ENCODE data around the gene SCNM1.

- TF ChIP-seq, protein P1, sequence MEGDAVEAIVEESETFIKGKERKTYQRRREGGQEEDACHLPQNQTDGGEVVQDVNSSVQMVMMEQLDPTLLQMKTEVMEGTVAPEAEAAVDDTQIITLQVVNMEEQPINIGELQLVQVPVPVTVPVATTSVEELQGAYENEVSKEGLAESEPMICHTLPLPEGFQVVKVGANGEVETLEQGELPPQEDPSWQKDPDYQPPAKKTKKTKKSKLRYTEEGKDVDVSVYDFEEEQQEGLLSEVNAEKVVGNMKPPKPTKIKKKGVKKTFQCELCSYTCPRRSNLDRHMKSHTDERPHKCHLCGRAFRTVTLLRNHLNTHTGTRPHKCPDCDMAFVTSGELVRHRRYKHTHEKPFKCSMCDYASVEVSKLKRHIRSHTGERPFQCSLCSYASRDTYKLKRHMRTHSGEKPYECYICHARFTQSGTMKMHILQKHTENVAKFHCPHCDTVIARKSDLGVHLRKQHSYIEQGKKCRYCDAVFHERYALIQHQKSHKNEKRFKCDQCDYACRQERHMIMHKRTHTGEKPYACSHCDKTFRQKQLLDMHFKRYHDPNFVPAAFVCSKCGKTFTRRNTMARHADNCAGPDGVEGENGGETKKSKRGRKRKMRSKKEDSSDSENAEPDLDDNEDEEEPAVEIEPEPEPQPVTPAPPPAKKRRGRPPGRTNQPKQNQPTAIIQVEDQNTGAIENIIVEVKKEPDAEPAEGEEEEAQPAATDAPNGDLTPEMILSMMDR (conservative IDR thresholded peaks at IDR 0.05; ENCODE audit: low read length), result no peak
- no peak for TF ChIP-seq EZH2phosphoT487 (IDR thresholded peaks at IDR 0.05; ENCODE audit: borderline replicate concordance, low read depth, low read length)
Observed at GRCh38 chr1:151131701-151132334, 34.1 kb upstream of the SCNM1 start.
